ENCODE measurements around the gene CETP.

GRCh38 chr16:56980201-56980535 lies 18.4 kb downstream of the CETP start:
- no peak for TF ChIP-seq ZNF384 (IDR thresholded peaks at IDR 0.05)
- TF ChIP-seq ELF4 (IDR thresholded peaks at IDR 0.05): no peak
- TF ChIP-seq FOXK2 (IDR thresholded peaks at IDR 0.05): no peak
- TF ChIP-seq SUZ12 (IDR thresholded peaks at IDR 0.05): no peak
- TF ChIP-seq PKNOX1 (IDR thresholded peaks at IDR 0.05): no peak
- no peak for TF ChIP-seq FOXA1 (IDR thresholded peaks at IDR 0.05)
- TF ChIP-seq CTBP1 (IDR thresholded peaks at IDR 0.05; ENCODE audit: borderline replicate concordance): no peak
- TF ChIP-seq ARNT (IDR thresholded peaks at IDR 0.05): no peak
- no peak for TF ChIP-seq FOXM1 (IDR thresholded peaks at IDR 0.05; ENCODE audit: borderline replicate concordance)

All from HEK293T (cell line).